Aorta (tissue), 5 donors: ENCODE measurements around the gene IL4I1. TPM values are rescaled to one million over a fixed set of nuclear protein-coding genes. Genes with fewer than 3 reads are reported as not detected.

Source experiments
- ATAC-seq: fragments of 200-7000 bp; cut with Tn5 transposase; one replicate; pipeline ENCODE4 v1.9.1; 2022; ENCODE audit warnings: moderate library complexity; ENCODE audit not compliant: low FRiP score
- DNase-seq, 2 donors: peaks; one replicate each; pipeline ENCODE4 v3.0.0-alpha.2; 2020
- H3K27ac ChIP-seq, 2 donors: one replicate each; pipeline ENCODE4 v1.5.1; 2013; ENCODE audit warnings: low read length in 2 of 2, mild to moderate bottlenecking in 2 of 2, moderate library complexity in 2 of 2, control low read depth in 1 of 2, inconsistent platforms in 1 of 2, low read depth in 1 of 2
- H3K27me3 ChIP-seq, 2 donors: one replicate each; pipeline ENCODE4 v1.6.1; 2013; ENCODE audit warnings: control low read depth in 1 of 2, low read length in 1 of 2, mild to moderate bottlenecking in 1 of 2, moderate library complexity in 1 of 2; ENCODE audit not compliant: insufficient read depth in 2 of 2, control insufficient read depth in 1 of 2
- H3K36me3 ChIP-seq, 2 donors: one replicate each; pipeline ENCODE4 v1.6.1; 2013; ENCODE audit warnings: control low read depth in 1 of 2, low read length in 1 of 2, mild to moderate bottlenecking in 1 of 2; ENCODE audit not compliant: insufficient read depth in 2 of 2, control insufficient read depth in 1 of 2
- H3K4me1 ChIP-seq, 2 donors: one replicate each; pipeline ENCODE4 v1.6.1; 2013; ENCODE audit warnings: low read length in 2 of 2, control low read depth in 1 of 2, mild to moderate bottlenecking in 1 of 2, moderate library complexity in 1 of 2; ENCODE audit not compliant: insufficient read depth in 2 of 2, control insufficient read depth in 1 of 2
- H3K4me3 ChIP-seq, 2 donors: one replicate each; pipeline ENCODE4 v1.5.1; 2013; ENCODE audit warnings: low read length in 2 of 2, control low read depth in 1 of 2, mild to moderate bottlenecking in 1 of 2
- H3K9me3 ChIP-seq: one replicate; pipeline ENCODE4 v1.6.1; 2013; ENCODE audit warnings: mild to moderate bottlenecking, low read length; ENCODE audit not compliant: control insufficient read depth
- WGBS, 2 donors: extraction: QIAGEN DNeasy Blood & Tissue Kit; methylation state at CpG; one replicate each; pipeline ENCODE4 v1.1.7; 2013; 5-methylcytosine and 5-hydroxymethylcytosine counted together
- intact Hi-C, 2 donors: fragments of 100-400 bp; cut with DNase I; formaldehyde crosslinking; loops; one replicate each; pipeline versions ENCODE4 v1.14.2 to v1.15.0; 2022
- polyA plus RNA-seq, 2 donors: library from polyadenylated mRNA; stranded (reverse); fragments of 200-250 nt; gene quantifications; one replicate each; pipeline ENCODE4 v1.2.3, GENCODE V29; 2013
- total RNA-seq, 2 donors: library from RNA; stranded (reverse); fragmentation: NEBNext Ultra II Directional; extraction: Animal tissue kit (Norgen Biotek cat#: 25700); gene quantifications; one replicate each; pipeline ENCODE4 v1.2.1, GENCODE V29; 2021
- donor health status: healthy with polysubstance abuse.
- donor health status: Bipolar disorder and iron deficiency.
- donor health status: DM: no; HTN: no; CAD: no.
- donor health status: DM: no; HTN: no; CAD: no.
- donor health status: DM: yes; HTN: yes; CAD: no.

Gene IL4I1
- total and polyA plus RNA-seq, 4 donors, result 0.50 to 7.2 (median 0.84) TPM; not detected in 1

- intact Hi-C loops, result loop anchor here in 1 of 2 donors (5.0 kb wide), 1 partner anchor 37 kb away; the partner anchor contains the start of gene MED25
- WGBS, 2 donors, result 84 to 85% methylated on average over 39 of the region's 39 CpGs
- no peaks in the 10 kb centered on the region for H3K4me1 ChIP-seq
- ATAC-seq, result no peak
- H3K27me3 ChIP-seq, result no peaks in the 10 kb centered on the region
- DNase-seq, result no peak
- no peaks in the 10 kb centered on the region for H3K36me3 ChIP-seq
- H3K4me3 ChIP-seq, result no peak overlapping the region
- H3K27ac ChIP-seq, result no peak overlapping the region
- no peaks in the 10 kb centered on the region for H3K9me3 ChIP-seq
Measured at GRCh38 chr19:49854378-49855263, 42.1 kb downstream of the IL4I1 start.

- no peaks in the 10 kb centered on the region for H3K4me1 ChIP-seq
- H3K27ac ChIP-seq, result no peak overlapping the region
- 84 to 87% methylated on average over 10 of the region's 10 CpGs for WGBS, 2 donors
- no peaks in the 10 kb centered on the region for H3K9me3 ChIP-seq
- no peak overlapping the region for H3K4me3 ChIP-seq
- no peak for ATAC-seq
- no peak for DNase-seq
- intact Hi-C loops, result loop anchor here in 1 of 2 donors (5.0 kb wide), 1 partner anchor 37 kb away; the partner anchor contains the start of gene MED25
- H3K36me3 ChIP-seq, result no peaks in the 10 kb centered on the region
- no peaks in the 10 kb centered on the region for H3K27me3 ChIP-seq
Measured at GRCh38 chr19:49853852-49854377, 42.8 kb downstream of the IL4I1 start.

GRCh38 chr19:49852631-49853126 lies 44.0 kb downstream of the IL4I1 start:
- no peaks in the 10 kb centered on the region for H3K4me1 ChIP-seq
- no peak for DNase-seq
- H3K27me3 ChIP-seq, result no peaks in the 10 kb centered on the region
- intact Hi-C loops, result loop anchor here in 1 of 2 donors (5.0 kb wide), 1 partner anchor 35 kb away; the partner anchor contains the start of gene MED25
- WGBS, 2 donors, result 71 to 78% methylated on average over 14 of the region's 14 CpGs
- H3K4me3 ChIP-seq, result no peak overlapping the region
- no peak for ATAC-seq
- no peaks in the 10 kb centered on the region for H3K9me3 ChIP-seq
- no peaks in the 10 kb centered on the region for H3K36me3 ChIP-seq
- no peak overlapping the region for H3K27ac ChIP-seq

GRCh38 chr19:49851456-49852259 lies 45.0 kb downstream of the IL4I1 start:
- no peaks in the 10 kb centered on the region for H3K4me1 ChIP-seq
- DNase-seq, result peak in 1 of 2 donors; percentile 82
- H3K36me3 ChIP-seq, result no peaks in the 10 kb centered on the region
- no peaks in the 10 kb centered on the region for H3K27me3 ChIP-seq
- intact Hi-C loops, result loop anchor here (2.0 to 5.0 kb wide), 3 partner anchors 15 to 34 kb away; partner anchors contain the start of genes MED25 (in 2 of the 2) and PNKP (in 1 of the 2)
- peak overlapping the region; percentile 93 to 97 for H3K4me3 ChIP-seq
- peak; percentile 5 for ATAC-seq
- no peaks in the 10 kb centered on the region for H3K9me3 ChIP-seq
- H3K27ac ChIP-seq, result peak overlapping the region in 1 of 2 donors; percentile 84
- WGBS, 2 donors, result 0 to 1% methylated on average over 74 to 78 of the region's 78 CpGs

- no peaks in the 10 kb centered on the region for H3K36me3 ChIP-seq
- ATAC-seq, result peak; percentile 96
- peak; percentile 94 to 97 for DNase-seq
- peak within 1 kb of the TSS; percentile 93 to 97 for H3K4me3 ChIP-seq
- no peaks in the 10 kb centered on the region for H3K27me3 ChIP-seq
- 1% methylated on average over 77 to 98 of the region's 98 CpGs for WGBS, 2 donors
- no peaks in the 10 kb centered on the region for H3K4me1 ChIP-seq
- H3K9me3 ChIP-seq, result no peaks in the 10 kb centered on the region
- peak within 1 kb of the TSS; percentile 84 to 99 for H3K27ac ChIP-seq
- intact Hi-C loops, result loop anchor here (2.0 to 5.0 kb wide), 3 partner anchors 16 to 33 kb away; partner anchors contain the start of genes MED25 (in 2 of the 2) and PNKP (in 1 of the 2)
Measured at GRCh38 chr19:49850487-49851342, 46.0 kb downstream of the IL4I1 start, which contains the start of gene PTOV1. TSS of gene PTOV1 (plus strand) at chr19:49851159.

- Histone ChIP-seq H3K36me3 (no peaks in the 10 kb centered on the region), H3K27ac (no peak overlapping the region), H3K4me3 (no peak overlapping the region), H3K9me3 (no peaks in the 10 kb centered on the region), H3K4me1 (no peaks in the 10 kb centered on the region), H3K27me3 (no peaks in the 10 kb centered on the region)
- DNase-seq (no peak), ATAC-seq (no peak)
- intact Hi-C loops, result loop anchor here (2.0 to 5.0 kb wide), 3 partner anchors 17 to 33 kb away; partner anchors contain the start of genes MED25 (in 2 of the 2) and PNKP (in 1 of the 2)
- 62 to 67% methylated on average over 12 of the region's 12 CpGs for WGBS, 2 donors
Measured at GRCh38 chr19:49850221-49850486, 46.5 kb downstream of the IL4I1 start.

GRCh38 chr19:49849433-49850220 lies 47.1 kb downstream of the IL4I1 start:
- DNase-seq, result no peak
- H3K4me3 ChIP-seq, result no peak overlapping the region
- H3K27me3 ChIP-seq, result no peaks in the 10 kb centered on the region
- H3K27ac ChIP-seq, result no peak overlapping the region
- no peaks in the 10 kb centered on the region for H3K9me3 ChIP-seq
- WGBS, 2 donors, result 92 to 93% methylated on average over 15 of the region's 15 CpGs
- ATAC-seq, result no peak
- intact Hi-C loops, result loop anchor here (2.0 to 5.0 kb wide), 3 partner anchors 17 to 32 kb away; partner anchors contain the start of genes MED25 (in 2 of the 2) and PNKP (in 1 of the 2)
- H3K36me3 ChIP-seq, result no peaks in the 10 kb centered on the region
- no peaks in the 10 kb centered on the region for H3K4me1 ChIP-seq
